GM18951 (cell line): ENCODE results near the gene CDK19.

Experiments
- POLR2A ChIP-seq: IDR thresholded peaks from 4 replicates; pipeline ENCODE4 v1.6.1; 2011; ENCODE audit warnings: mild to moderate bottlenecking; ENCODE audit not compliant: insufficient read length, insufficient read depth; ENCODE audit errors: extremely low read depth
- in situ Hi-C: fragments of 300-500 bp; cut with MboI; formaldehyde crosslinking; loops from one replicate; pipeline ENCODE4 v1.12.0; 2022; ENCODE audit warnings: low sequenced_read_pairs, mixed read lengths, inconsistent platforms; ENCODE audit not compliant: unreplicated experiment

Gene CDK19

DNA sequence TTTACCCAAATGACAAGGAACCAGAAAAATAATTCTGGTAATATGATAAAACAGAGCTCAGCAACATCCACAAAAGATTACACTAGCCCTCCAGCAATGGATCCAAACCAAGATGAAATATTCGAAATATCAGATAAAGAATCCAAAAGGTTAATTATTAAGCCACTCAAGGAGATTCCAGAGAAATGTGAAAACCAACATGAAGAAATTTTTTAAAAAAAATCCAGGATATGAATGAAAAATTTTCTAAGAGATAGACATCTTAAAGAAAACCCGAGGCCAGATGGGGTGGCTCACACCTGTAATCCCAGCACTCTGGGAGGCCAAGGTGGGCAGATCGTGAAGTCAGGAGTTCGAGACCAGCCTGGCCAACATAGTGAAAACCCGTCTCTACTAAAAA lies 124.4 kb downstream of the CDK19 start:
- TF ChIP-seq POLR2A = no peak
- in situ Hi-C loops = no loop called here

DNA sequence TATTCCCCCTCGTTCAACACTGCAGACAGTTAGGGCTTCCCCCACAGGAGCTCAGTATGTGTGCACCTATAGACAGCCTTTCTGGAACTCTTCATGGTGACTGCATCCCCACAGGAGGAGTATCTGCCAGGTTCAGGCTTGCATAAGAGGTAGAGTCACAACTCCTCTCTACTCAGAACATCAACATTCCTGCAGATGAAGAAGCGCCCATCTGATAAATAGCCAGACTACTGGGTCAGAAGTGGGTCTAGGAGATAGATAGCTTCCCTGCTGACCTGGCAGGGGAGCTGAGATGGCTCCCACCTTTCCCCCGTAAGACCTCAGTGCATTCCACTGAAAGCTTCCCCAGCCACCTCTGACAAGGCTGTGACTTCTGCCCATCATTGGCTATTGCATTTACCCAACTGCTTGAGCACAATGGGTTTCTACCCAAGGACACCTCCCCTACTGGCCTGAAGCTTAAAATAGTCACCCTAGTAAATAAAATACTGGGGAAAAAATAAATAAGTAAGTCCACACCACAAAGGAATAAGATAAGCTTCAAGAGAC lies 125.1 kb downstream of the CDK19 start:
- TF ChIP-seq POLR2A = no peak
- in situ Hi-C loops = no loop called here

GRCh38 chr6:110689275-110689935 lies 125.9 kb downstream of the CDK19 start:
- TF ChIP-seq POLR2A = no peak
- in situ Hi-C loops = loop anchor here (10.0 kb wide), 1 partner anchor 255 kb away; no protein-coding TSS in a partner anchor

GRCh38 chr6:110688661-110689268 lies 126.5 kb downstream of the CDK19 start:
- TF ChIP-seq POLR2A = no peak

GRCh38 chr6:110687326-110687725 lies 127.9 kb downstream of the CDK19 start:
- in situ Hi-C loops = loop anchor here (10.0 kb wide), 1 partner anchor 257 kb away; no protein-coding TSS in a partner anchor
- no peak for TF ChIP-seq POLR2A

More at GRCh38 chr6:110688661-110689268, 126.5 kb downstream of the CDK19 start:
- in situ Hi-C loops = loop anchor here (10.0 kb wide), 1 partner anchor 256 kb away; no protein-coding TSS in a partner anchor

GRCh38 chr6:110683241-110683640 lies 132.0 kb downstream of the CDK19 start:
- in situ Hi-C loops = loop anchor here (10.0 kb wide), 1 partner anchor 262 kb away; no protein-coding TSS in a partner anchor
- TF ChIP-seq POLR2A = no peak

DNA sequence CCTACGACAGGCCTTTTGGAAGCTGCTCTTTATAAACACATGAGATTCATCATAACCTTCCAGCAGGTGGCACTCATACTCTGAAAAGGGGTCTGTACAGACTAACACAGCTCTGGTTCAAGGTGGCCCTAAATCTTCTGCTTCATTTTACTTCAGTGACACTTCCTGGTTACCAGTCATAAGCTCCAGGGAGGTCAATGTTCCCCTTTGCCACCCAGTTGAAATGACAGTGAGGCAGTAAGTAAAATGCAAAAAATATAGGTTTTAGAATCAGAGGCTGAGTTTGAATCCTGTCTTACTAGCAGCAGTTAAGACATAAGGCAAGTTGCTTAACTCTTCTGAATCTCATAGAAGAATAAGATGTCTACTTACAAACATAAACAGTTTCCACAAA lies 132.8 kb downstream of the CDK19 start:
- no peak for TF ChIP-seq POLR2A
- in situ Hi-C loops = loop anchor here (10.0 kb wide), 1 partner anchor 262 kb away; no protein-coding TSS in a partner anchor

- no peak for TF ChIP-seq POLR2A
- in situ Hi-C loops = loop anchor here (10.0 kb wide), 1 partner anchor 263 kb away; no protein-coding TSS in a partner anchor
Measured at GRCh38 chr6:110681543-110682459, 133.5 kb downstream of the CDK19 start.

DNA sequence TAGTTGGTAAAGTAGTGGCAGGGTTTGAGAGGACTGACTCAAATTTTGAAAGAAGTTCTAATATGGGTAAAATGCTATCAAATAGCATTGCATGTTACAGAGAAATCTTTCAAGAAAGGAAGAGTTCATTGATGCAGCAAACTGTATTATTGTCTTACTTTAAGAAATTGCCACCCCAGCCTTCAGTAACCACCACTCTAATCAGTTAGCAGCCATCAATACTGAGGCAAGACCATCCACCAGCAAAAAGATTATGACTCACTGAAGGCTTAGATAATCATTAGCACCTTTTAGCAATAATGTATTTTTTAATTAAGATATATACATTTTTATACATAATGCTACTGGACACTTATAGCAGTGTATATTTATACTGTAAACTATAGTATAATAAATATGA lies 138.9 kb downstream of the CDK19 start:
- TF ChIP-seq POLR2A = no peak
- in situ Hi-C loops = no loop called here

DNA sequence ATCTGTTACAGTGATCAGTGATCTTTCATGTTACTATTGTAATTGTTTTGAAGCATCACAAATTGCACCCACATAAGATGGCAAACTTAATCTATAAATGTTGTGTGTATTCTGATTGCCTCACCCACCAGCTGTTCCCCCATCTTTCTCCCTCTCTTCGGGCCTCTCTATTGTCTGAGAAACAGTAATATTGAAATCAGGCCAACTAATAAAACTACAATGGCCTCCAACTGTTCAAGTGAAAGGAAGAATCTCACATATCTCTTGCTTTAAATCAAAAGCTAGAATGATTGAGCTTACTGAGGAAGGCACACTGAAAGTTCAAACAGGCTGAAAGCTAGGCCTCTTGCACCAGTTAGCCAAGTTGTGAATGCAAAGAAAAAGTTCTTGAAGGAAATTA lies 141.2 kb downstream of the CDK19 start:
- no peak for TF ChIP-seq POLR2A
- in situ Hi-C loops = no loop called here

- no peak for TF ChIP-seq POLR2A
- in situ Hi-C loops = no loop called here
Measured at GRCh38 chr6:110672122-110672521, 143.1 kb downstream of the CDK19 start.

GRCh38 chr6:110671447-110671846 lies 143.8 kb downstream of the CDK19 start:
- in situ Hi-C loops = no loop called here
- no peak for TF ChIP-seq POLR2A

- in situ Hi-C loops = no loop called here
- TF ChIP-seq POLR2A = no peak
Measured at GRCh38 chr6:110665600-110665999, 149.7 kb downstream of the CDK19 start.
